Thyroid gland (tissue), 4 donors: ENCODE data around the gene TECPR2.

Source experiments
- POLR2A ChIP-seq, 2 donors: fragments of 450-650 bp; IDR thresholded peaks; one replicate each; pipeline ENCODE4 v1.6.1; 2017; ENCODE audit warnings: antibody characterized with exemption in 2 of 2, mild to moderate bottlenecking in 2 of 2, moderate library complexity in 1 of 2
- TF ChIP-seq, protein P1 (sequence below), 6 experiments: fragments of 200-600 bp in 3 of 6; fragments of 450-650 bp in 3 of 6; sonication (generic) in 3 of 6; IDR thresholded peaks; one replicate each; pipeline ENCODE4 v1.5.1; 2016 to 2019; ENCODE audit warnings: antibody characterized with exemption in 6 of 6, mild to moderate bottlenecking in 2 of 6, inconsistent platforms in 1 of 6, moderate library complexity in 1 of 6

DNA sequence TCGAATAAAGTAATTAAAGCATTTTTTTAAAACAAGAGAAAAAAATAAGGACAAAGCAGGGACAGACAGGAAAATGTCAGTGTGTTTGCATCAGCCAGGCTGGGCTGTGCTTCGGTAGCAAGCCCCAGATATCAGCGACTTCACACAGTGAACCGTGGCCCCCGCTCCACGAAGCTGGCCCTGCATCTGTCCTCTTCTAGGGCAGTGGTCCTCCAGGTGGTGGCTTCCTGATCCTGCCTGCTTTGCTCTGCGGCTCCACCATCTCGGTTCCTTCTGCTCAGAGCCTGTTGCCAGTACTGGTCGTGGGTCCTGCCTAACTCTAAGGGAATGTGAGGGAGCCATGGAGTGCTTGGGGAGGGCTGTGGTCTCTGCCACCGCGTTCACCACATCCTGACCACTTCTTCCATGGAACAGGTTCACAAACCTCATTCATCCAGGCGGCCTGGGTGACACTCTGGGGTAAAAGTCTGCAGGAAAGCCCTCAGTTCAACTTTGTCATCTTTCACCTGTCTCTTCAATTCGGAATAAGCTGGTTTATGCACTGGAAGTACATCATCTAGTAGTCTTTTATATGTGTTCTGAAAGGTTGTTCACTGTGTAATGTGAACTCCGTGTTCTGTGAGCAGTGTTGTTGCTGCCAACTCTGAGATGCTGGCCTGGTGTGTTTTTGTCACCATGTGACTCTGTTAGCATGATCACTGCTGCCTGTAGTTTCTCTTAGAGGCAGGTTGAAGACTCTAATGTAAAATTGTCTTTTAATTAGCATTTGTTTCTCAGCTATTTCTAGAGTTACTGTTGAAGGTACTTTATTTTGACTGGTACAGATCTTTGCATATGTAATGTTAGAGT lies 99.0 kb downstream of the TECPR2 start:
- TF ChIP-seq, protein P1, sequence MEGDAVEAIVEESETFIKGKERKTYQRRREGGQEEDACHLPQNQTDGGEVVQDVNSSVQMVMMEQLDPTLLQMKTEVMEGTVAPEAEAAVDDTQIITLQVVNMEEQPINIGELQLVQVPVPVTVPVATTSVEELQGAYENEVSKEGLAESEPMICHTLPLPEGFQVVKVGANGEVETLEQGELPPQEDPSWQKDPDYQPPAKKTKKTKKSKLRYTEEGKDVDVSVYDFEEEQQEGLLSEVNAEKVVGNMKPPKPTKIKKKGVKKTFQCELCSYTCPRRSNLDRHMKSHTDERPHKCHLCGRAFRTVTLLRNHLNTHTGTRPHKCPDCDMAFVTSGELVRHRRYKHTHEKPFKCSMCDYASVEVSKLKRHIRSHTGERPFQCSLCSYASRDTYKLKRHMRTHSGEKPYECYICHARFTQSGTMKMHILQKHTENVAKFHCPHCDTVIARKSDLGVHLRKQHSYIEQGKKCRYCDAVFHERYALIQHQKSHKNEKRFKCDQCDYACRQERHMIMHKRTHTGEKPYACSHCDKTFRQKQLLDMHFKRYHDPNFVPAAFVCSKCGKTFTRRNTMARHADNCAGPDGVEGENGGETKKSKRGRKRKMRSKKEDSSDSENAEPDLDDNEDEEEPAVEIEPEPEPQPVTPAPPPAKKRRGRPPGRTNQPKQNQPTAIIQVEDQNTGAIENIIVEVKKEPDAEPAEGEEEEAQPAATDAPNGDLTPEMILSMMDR (IDR thresholded peaks at IDR 0.05), result no peak
- no peak for TF ChIP-seq POLR2A (IDR thresholded peaks at IDR 0.05)
